HuH-7.5 (cell line): ENCODE data around the gene CUBN.
"Not testable (repeated sequence)": the region's sequence is repeated elsewhere in the genome, so short reads cannot be mapped to it uniquely, and the experiment has no call there.

Source experiments
- DNase-seq: peaks from one replicate; pipeline ENCODE4 v3.0.0; 2011; ENCODE audit warnings: low spot score

The CUBN gene

DNA sequence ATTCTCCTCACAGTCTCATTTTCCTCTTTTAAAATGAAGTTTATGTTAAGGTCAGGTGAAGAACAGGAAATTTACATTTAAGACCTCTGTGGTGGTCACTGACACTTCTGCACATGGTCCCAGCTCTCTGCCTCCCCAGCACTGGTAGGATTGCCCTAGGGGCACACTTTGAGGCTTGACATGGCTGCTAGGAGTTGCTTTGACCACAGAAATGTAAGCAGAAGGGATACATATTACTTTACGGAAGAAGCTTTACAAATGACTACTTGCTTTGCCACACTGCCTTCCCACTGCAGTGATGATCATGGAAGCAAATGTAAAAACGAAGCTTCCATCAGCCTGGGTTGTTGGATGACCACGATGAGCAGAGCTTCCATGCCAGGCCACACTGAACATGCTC lies 259.3 kb downstream of the CUBN start:
- DNase-seq = no peak

DNA sequence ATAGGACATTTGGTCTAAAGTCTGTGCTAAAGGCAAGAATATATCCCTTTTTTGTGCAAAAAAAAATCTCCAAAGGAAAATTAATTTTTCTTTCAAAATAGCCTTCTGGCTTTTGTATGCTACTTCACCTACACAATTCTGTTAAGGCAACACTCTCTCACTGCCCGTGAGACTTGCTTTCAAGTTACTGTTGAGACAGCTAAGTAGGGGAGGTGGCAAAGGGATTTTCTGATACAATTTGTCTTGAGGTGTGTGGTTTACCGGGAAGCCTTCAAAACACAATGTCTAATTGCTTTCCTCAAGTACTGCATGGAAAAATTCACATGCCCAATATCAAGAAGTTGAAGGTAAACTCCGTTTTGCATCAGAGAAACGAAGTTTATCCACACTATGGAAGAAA lies 261.6 kb downstream of the CUBN start:
- no peak for DNase-seq

DNA sequence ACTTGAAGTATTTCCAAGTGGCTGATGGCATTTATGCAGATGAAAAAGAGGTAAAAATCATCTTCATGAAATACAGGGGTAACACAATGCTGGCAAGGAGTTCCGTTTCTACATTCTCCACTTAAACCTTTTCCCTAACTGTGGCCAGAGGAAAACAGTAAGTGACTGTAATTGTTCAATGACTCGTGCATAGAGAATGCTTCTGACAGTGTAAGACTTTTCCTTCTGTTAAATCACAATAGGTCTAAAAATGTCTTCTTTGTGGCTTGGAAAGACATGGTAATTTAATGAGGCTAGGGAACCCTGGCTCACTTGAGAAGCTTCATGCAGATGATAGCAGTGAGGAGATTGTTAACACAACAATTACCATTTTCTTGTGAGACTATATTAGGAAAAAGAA lies 262.1 kb downstream of the CUBN start:
- no peak for DNase-seq

DNA sequence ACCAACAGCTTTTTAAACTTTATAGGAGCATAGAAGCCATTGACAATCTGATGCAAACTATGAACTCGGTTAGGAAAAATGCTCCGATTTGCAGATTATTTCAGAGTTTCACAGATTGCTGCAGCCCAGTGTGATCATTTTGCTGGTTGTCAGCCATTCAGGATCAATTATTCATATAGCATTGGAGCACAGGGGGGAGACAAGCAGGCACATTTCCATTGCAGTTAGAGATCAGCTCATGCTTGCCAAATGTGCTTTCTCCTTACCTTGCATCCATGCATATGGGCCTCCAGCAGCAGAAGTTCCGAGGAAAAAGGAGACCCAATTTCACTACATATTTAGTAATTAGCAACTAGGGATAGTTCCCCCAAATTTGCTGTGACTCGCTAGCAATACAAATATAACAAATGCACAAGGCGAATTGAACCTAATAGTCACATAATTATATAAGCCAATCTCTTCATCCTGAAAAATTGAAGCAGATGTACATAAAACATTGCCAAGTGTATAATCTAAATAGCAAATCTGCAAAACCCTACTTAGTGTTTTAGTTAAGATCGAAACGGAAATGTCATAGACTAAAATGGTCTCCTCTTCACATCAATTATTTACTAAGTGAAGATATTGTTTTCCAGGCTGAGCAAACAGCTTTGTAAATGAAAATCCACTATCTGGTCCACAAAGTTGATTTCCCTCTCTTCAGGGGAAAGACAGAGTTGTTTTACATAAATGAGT lies 262.9 kb downstream of the CUBN start:
- DNase-seq = no peak

DNA sequence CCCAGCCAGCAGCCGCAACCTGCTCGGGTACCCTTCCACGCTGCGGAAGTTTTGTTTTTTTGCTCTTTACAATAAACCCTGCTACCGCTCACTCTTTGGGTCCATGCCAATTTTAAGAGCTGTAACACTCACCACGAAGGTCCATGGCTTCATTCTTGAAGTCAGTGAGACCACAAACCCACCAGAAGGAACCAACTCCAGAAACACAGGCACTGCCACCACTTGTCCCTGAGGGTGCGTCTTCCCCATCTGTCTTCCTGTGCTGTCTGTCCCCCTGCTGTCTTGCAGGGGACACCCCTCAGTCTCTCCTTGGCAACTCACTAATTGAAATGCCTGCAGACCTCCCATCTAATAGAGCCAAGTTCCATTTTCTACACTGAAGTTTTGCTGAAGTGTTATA lies 263.8 kb downstream of the CUBN start:
- no peak for DNase-seq

DNA sequence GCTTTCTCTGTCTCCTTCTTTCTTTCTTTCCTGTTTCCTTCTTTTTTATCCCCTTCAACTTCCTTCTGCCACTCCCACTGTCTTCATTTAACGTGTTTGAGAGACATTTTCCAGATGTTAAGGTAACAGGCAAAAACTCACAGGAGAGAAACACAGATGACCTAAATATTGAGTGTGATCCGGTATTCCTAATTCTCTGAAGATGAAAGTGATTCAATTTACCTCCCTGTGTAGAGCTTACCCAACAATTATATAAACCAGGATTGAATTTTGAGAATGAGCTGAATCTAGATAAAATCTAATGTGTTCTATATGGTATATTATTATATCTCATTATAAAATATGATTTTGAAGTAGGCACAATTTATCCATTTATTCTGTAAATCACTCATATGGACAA lies 265.8 kb downstream of the CUBN start:
- DNase-seq = no peak

DNA sequence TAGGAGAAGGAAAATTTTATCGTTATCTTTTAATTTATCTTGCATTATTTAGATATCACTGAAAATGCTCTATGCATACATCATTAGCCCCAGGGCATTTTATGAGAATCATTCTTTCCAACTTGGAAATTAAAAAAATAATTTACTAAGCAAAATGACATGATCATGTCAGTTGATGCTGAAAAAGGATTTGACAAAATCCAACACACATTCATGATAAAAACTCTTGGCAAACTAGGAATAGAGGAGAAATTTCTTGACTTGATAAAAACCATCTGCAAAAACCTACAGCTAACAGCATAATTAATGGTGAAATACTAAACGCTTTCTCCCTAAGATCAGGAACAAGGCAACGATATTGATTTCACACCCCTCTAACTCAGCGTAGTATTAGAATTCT lies 272.2 kb downstream of the CUBN start:
- no peak for DNase-seq

DNA sequence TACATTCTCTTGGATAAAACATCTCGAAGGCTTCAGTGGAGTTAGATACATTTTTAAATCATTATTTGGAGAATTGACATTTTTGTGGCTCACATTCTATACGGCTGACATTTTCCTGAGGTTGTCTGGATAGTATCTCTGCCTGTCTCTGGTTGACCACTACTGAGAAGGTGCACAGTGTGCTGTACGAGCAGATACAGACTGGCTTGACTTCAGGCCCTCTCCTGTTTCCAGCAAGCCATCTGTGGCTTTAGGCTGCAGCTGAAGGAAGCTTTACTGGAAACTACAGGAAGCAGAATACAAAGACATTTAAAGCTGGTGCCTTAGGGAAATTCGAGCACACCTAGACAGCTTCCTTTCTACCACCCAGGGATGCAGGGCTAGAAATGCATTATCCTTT lies 273.0 kb downstream of the CUBN start:
- DNase-seq = no peak

DNA sequence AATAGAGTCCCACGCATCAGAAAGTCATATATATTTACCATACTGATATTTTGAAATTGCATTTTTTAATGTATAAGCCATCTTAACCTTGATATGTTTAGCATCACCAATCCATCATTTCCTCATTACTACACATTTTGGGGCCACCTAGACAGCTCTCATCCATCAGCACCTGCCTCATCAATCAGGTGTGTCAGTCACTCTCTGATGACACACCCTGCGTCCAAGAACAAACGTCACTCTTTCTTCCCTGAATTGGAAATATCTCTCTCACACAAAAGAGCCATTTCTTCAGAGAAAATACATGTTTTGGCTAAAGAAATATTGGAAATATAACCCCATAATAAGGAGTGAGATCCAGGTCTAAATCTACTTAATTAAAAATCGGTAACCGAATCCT lies 273.5 kb downstream of the CUBN start:
- no peak for DNase-seq

DNA sequence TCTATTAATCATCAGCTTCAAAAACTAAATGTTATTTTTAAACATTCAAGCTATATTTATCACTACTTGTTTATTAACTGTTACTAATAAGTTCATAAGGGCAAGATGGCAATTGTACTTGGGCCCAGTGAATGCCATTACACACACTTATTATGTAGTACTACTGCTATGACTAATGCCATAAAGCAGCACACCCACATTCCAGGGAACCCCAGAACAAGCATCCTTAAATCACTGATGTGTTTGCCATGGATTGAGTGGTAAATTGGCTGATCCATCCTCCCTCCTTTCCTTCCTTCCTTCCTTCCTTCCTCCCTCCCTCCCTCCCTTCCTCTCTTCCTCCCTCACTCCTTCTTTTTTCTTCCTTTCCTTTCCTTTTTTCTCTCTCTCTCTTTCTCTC lies 275.0 kb downstream of the CUBN start:
- DNase-seq = no peak

DNA sequence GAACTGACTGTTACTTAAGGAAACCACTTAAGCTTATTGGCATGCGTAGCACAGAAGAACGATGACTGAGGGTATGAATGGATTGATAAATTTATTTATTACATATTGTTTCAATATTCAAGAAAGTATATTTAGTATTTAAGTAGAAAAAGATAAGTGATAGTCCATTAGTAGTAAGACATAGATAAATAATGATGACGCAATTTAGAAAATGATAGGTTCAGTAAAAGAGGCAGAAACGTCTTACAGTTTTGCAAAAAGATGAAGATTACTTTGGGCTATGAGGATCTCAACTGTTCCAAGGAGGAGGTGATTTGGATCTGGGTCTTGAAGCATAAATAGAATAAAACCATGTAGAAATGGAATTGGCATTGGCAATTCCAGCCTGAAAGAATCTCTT lies 275.8 kb downstream of the CUBN start:
- DNase-seq = no peak

DNA sequence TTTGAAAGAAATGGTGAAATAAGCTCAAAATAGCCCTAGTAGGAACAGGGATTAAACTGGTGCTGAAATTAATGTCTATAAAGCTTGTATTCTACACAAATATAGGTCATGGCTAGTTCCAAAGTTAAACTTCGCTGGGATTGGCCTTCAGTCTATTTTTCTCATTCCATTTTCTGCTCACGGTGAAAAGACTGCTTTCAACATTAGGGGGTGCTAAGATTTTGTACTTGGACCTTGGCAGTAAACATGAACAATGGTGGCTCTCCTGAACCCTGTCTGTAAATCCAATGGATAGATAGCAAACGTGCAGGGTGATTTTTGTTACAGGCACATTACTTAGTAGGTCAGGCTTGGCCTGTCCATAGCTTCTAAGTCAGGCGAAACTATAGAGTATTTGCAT lies 276.4 kb downstream of the CUBN start:
- DNase-seq = no peak

DNA sequence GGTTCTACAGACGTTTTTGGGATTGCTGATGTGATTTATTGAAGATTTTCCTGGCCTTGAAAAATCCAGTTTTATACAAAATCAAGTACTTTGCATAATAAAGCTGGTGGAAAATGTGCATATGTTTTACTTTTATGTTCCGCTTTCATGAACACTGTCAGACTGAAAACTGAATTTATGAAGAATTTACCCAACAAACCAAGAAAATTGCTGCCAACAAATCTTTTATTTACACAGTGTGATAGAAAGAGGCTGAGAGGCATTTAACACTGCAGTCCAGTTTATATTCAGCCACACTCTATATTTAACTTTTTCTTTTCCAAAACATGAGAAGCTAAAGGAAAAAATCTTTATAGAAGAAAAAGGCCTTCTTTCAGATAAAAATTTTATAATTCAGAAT lies 277.0 kb downstream of the CUBN start:
- no peak for DNase-seq

DNA sequence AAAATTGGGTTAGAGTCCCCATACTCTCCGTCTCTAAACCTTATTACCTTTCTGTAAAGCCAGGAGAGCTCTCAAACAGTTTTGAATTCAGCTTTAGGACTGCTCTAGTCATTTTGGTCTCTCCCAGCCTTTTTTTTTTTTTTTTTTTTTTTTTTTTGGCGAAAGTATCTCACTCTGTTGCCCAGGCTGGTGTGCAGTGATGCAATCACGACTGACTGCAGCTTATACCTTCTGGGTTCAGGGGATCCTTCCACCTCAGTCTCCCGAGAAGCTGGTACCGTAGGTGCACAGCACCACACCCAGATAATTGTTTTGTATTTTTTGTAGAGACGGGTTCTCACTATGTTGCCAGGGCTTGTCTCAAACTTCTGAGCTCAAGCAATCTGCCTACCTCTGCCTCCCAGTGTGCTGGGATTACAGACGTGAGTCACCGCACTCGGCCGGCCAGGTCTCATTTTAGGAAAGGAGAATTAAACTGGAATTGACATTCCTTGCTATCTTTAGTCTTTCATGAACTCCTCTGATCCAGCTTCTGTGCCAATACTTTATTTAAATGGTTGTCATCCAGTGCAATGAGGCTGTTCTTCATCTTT lies 281.0 kb downstream of the CUBN start:
- DNase-seq = no peak

DNA sequence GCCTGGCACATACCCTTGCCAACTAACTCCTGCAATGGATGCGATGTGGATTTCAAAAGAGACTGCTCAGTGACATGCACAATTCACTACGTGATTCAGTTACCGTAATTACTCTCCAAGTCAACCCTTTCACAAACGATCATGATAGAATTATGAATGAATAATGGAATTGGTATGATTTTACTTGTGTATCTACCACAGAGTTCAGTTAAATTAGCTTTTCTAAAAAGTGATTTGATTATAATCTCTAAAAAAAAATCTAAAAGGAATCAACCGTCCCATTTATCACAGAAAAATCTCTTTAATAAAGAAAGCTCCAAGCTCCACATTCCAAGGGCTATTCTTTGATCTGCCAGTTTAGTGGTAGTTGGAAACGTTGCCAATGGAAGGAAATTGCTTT lies 282.0 kb downstream of the CUBN start:
- no peak for DNase-seq

DNA sequence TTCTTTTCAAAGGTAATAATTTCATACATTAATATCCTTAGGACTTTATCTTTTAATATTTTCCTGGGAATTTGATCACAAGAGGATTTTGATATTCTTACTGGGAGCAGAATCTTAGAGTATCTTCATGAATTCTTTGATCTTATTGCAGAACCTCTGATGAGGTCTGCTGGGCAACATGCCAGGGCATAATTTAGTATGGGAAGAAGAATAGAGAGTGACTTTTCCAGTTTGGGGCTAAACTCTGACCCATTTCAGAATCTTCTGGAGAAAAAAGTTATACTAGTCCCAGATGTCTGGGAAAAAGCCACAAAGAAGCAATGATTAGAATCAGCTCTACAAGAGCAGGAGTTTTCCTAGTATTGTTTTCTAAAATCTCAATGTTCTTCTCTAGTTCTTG lies 284.4 kb downstream of the CUBN start:
- no peak for DNase-seq

DNA sequence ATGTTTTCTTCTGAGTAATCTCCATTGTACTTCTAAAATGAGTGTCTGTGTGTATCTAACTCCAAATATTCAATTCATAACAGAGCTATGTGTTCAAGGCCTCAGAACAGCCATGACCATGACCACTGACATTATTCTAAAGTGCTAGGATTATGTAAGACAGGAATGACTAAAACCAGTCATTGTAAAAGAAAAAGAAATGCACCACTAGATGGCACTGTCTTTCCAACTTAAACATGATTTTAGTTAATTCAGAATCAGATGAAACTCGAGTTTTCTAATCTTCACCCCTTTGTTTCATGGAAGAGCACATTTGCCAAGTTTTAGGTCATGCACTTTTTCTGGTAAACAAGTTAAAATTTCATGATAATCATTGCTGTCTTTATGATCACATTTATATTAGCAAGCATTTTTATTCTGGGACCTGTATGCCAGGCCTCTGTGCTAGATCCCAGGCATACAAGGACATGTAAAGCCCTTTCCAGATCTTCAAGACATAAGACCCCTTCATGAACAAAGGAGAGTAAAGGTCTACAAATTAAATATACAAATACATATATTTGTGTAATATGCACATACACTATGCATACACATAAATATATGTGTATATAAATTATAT lies 286.2 kb downstream of the CUBN start:
- DNase-seq = no peak

DNA sequence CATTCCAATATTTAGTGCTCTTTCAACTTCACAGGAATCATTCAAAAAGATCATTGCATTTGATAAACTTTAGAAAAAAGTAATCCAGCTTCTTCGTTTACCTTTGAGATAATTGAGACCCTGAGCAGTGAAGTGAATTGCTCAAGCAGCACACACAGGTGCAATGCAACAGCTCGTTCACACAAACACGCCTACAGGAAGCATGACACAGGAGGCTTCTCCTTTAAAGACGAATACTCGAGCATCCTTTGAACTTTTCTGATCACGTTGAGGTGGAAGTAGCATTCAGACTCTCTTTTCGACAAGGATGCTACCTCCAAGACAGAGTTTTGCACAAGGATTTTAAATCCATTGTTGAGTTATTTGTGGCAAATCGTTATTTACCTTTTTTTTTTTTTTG lies 294.4 kb downstream of the CUBN start:
- no peak for DNase-seq

DNA sequence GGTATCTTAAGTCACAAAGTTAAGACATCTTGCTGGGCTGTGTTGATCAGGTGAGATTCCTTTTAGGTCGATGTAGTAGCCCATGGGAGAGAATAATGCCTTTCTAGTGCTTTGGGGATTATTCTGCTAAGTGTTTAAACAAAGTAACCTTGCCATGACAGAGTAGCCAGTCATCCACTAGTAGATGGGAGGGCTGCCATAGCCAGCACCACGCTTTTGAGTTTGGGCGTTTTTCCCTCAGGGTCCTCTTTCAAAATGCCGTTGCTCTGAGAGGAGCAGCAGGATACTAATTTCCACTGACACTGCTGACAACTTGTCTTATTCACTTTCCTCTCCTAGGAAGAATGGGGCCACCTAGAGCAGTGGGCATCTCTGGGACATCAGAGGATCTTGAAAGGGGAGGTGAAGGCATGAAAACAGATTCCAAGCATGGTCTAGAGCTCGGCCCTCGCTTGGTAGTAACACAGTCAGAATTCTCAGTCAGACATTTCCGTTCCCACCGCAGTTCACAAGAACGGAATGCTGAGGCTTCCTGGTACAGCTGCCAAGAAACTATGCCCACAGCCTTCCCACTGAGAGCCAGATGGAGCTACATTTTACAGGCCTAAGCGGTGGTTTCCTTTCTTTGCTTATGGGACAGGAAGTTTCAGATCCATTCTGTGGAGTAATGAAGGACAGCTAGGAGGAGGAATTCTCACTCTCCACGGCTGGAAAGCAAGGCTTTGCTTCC lies 297.1 kb downstream of the CUBN start:
- DNase-seq = no peak

DNA sequence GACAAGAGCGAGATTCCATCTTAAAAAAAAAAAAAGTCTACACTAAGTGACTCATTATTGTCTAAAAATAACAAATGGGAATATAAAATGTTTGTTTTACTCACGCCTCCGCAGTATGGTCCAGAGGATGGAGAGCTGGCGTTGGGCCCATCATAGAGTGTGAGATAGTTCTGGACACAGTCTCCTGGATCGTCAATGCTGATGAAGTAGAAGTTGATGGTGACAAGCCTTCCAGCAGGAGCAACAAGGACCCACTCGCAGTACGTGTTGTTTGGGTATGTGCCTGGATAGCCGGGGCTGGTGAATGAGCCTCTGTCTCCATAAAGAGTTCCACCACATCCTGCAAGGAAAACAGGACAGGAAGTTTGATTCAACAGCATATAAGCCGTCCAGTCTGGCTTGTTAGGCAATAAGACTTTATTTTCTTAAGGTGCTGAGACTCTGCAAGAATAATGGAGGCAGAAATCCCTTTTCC lies 300.9 kb downstream of the CUBN start:
- DNase-seq = no peak

DNA sequence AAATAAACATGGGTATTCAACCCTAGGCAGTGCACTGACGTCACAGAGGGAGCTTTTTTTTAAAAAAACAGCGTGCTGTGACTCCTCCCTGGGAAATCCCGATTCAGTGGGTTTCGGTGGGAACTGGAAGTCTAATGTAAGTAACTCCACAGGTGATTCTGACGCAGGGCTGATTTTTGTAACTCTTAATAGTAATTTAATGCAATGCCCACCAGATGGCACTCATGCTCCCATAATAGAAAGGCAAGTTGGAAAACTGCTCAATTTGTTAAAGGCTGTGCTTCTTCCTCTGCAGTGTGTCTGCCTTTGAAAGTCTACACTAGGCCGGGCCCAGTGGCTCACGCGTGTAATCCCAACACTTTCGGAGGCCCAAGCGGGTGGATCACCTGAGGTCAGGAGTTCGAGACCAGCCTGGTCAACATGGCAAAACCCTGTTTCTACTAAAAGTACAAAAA lies 301.5 kb downstream of the CUBN start:
- DNase-seq = no peak

DNA sequence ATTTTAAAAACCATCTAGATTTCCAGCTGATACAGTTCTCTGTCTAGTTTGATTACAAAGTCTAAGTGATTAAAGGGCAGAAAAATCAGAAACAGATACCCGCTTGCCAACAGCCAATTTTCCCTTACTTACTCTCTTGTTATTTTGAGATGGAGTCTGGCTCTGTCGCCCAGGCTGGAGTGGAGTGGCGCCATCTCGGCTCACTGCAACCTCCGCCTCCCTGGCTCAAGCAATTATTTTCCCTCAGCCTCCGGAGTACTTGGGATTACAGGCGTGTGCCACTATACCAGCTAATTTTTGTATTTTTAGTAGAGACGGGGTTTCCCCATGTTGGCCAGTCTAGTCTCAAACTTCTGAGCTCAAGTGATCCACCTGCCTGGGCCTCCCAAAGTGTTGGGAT lies 302.1 kb downstream of the CUBN start:
- DNase-seq = not testable (repeated sequence)
